PC-3 (cell line): ENCODE measurements around the gene SV2C.

Source experiments
- CTCF ChIP-seq: fragments of 300-600 bp; sonication (generic); conservative IDR thresholded peaks from 2 replicates; pipeline ENCODE4 v1.5.1; 2017; ENCODE audit warnings: antibody characterized with exemption, low read depth, mild to moderate bottlenecking, low read length
- EZH2 ChIP-seq: fragments of 300-600 bp; sonication (generic); IDR thresholded peaks from one replicate; pipeline ENCODE4 v1.6.1; 2017; ENCODE audit warnings: antibody characterized with exemption, mild to moderate bottlenecking, low read length; ENCODE audit not compliant: unreplicated experiment
- EZH2phosphoT487 ChIP-seq: fragments of 300-600 bp; sonication (generic); IDR thresholded peaks from 2 replicates; pipeline ENCODE4 v1.6.1; 2018; ENCODE audit warnings: mild to moderate bottlenecking, antibody characterized with exemption, low read length, borderline replicate concordance

GRCh38 chr5:76240336-76240735, 157.2 kb downstream of the SV2C start:
- TF ChIP-seq EZH2phosphoT487 (no peak), CTCF (no peak), EZH2 (no peak)
